Left cardiac atrium (tissue), 4 donors: ENCODE measurements around the gene MUS81. TPM values are rescaled to one million over a fixed set of nuclear protein-coding genes. Genes with fewer than 3 reads are reported as not detected.
"Not testable (repeated sequence)": the region's sequence is repeated elsewhere in the genome, so short reads cannot be mapped to it uniquely, and the experiment has no call there.

Experiments
- ATAC-seq, 2 donors: fragments of 200-7000 bp; cut with Tn5 transposase; one replicate each; pipeline ENCODE4 v1.9.1; 2020; ENCODE audit warnings: mild to moderate bottlenecking in 2 of 2, moderate library complexity in 2 of 2
- DNase-seq: peaks from one replicate; pipeline ENCODE4 v3.0.0-alpha.2; 2020
- intact Hi-C, 2 donors: fragments of 100-400 bp; cut with DNase I; formaldehyde crosslinking; loops; one replicate each; pipeline versions ENCODE4 v1.14.1 to v1.15.1; 2022 to 2023
- total RNA-seq, 2 donors: library from RNA; stranded (reverse); fragmentation: NEBNext Ultra II Directional; extraction: Animal tissue kit (Norgen Biotek cat#: 25700); gene quantifications; one replicate each; pipeline ENCODE4 v1.2.1, GENCODE V29; 2021
- donor health status: DM: no; HTN: yes; CAD: no.
- donor health status: DM: no; HTN: yes; CAD: no; lungs with severe emphysema.
- donor health status: DM: yes; HTN: yes; CAD: no.
- donor health status: Dilated cardiomyopathy.

Gene MUS81
- total RNA-seq, 2 donors from 2014 or later, result 36.1 to 37.6 TPM

GRCh38 chr11:65883786-65884715 lies 23.8 kb downstream of the MUS81 start:
- intact Hi-C loops, result loop anchor here (2.0 to 10.0 kb wide), 3 partner anchors 81 to 105 kb away; partner anchors contain the start of gene SART1 (in 1 of the 2)
- ATAC-seq (no peak), DNase-seq (peak; percentile 20)

GRCh38 chr11:65884716-65885092 lies 24.5 kb downstream of the MUS81 start:
- intact Hi-C loops, result loop anchor here (2.0 to 10.0 kb wide), 3 partner anchors 80 to 104 kb away; partner anchors contain the start of gene SART1 (in 1 of the 2)
- DNase-seq (peak; percentile 79), ATAC-seq (peak; percentile 12 to 18)

GRCh38 chr11:65885231-65885630 lies 25.0 kb downstream of the MUS81 start:
- no peak for DNase-seq
- no peak for ATAC-seq
- intact Hi-C loops, result loop anchor here (2.0 to 10.0 kb wide), 2 partner anchors 80 to 104 kb away; partner anchors contain the start of gene SART1 (in 1 of the 2)

GRCh38 chr11:65885808-65886536 lies 25.7 kb downstream of the MUS81 start:
- ATAC-seq (no peak), DNase-seq (no peak)
- intact Hi-C loops, result loop anchor here (2.0 to 10.0 kb wide), 2 partner anchors 79 to 103 kb away; partner anchors contain the start of gene SART1 (in 1 of the 2)

- intact Hi-C loops, result loop anchor here in 1 of 2 donors (10.0 kb wide), 1 partner anchor 78 kb away; the partner anchor contains the start of gene SART1
- DNase-seq (no peak), ATAC-seq (no peak)
Measured at GRCh38 chr11:65886826-65887722, 26.8 kb downstream of the MUS81 start.

- DNase-seq (no peak), ATAC-seq (no peak)
- intact Hi-C loops, result loop anchor here (1.0 to 10.0 kb wide), 2 partner anchors 74 to 77 kb away; partner anchors contain the start of gene SART1 (in 2 of the 2)
Measured at GRCh38 chr11:65887723-65888162, 27.5 kb downstream of the MUS81 start.

- intact Hi-C loops, result loop anchor here (1.0 to 10.0 kb wide), 2 partner anchors 73 to 77 kb away; partner anchors contain the start of gene SART1 (in 2 of the 2)
- peak; percentile 82 to 84 for ATAC-seq
- peak; percentile 97 for DNase-seq
Measured at GRCh38 chr11:65888163-65888814, 28.1 kb downstream of the MUS81 start, which contains the start of gene FIBP. Gene FIBP, minus strand, starts transcription at chr11:65888471. Its CDS starts 53 bp downstream, at chr11:65888418.

GRCh38 chr11:65890324-65891218 lies 30.3 kb downstream of the MUS81 start, which contains the start of gene CCDC85B:
Gene CCDC85B, plus strand, starts transcription at chr11:65890673. Its CDS starts 111 bp downstream, at chr11:65890784.
- peak; percentile 81 to 82 for ATAC-seq
- DNase-seq, result peak; percentile 99
- intact Hi-C loops, result loop anchor here in 1 of 2 donors (2.0 kb wide), 1 partner anchor 26 kb away; no protein-coding TSS in a partner anchor

GRCh38 chr11:65891219-65892136 lies 31.2 kb downstream of the MUS81 start:
- peak; percentile 1 for ATAC-seq
- peak; percentile 82 for DNase-seq
- intact Hi-C loops, result loop anchor here in 1 of 2 donors (2.0 kb wide), 1 partner anchor 25 kb away; no protein-coding TSS in a partner anchor

GRCh38 chr11:65892137-65892540 lies 31.9 kb downstream of the MUS81 start:
- ATAC-seq, DNase-seq, intact Hi-C loops: not testable (repeated sequence)

- intact Hi-C loops, result no loop called here
- no peak for DNase-seq
- ATAC-seq, result no peak
Measured at GRCh38 chr11:65892661-65893317, 32.6 kb downstream of the MUS81 start.

GRCh38 chr11:65894034-65894591 lies 33.9 kb downstream of the MUS81 start:
- intact Hi-C loops, result no loop called here
- peak; percentile 73 for DNase-seq
- ATAC-seq, result no peak

- ATAC-seq, result no peak
- intact Hi-C loops, result no loop called here
- no peak for DNase-seq
Measured at GRCh38 chr11:65895482-65895981, 35.3 kb downstream of the MUS81 start.
